Measurements from ENCODE around the gene ENTPD8. TPM values are rescaled to one million over a fixed set of nuclear protein-coding genes. Genes with fewer than 3 reads are reported as not detected.
A peak's percentile ranks its signal among the peaks of the same experiment; 100 is the strongest.

ENTPD8 gene
- total RNA-seq, 8 experiments from 2014 or later: 0.08 to 0.52 (median 0.21) TPM; not detected in 2

GRCh38 chr9:137480686-137481683 is 39.8 kb upstream of the ENTPD8 start:
- 67 to 100% (median 89%) methylated on average over 3 to 6 of the region's 38 CpGs; no CpG with 5 or more reads in 3 of the 10 experiments for WGBS, 10 experiments

GRCh38 chr9:137479892-137480685 is 38.9 kb upstream of the ENTPD8 start:
- no peak overlapping the region for H3K27ac ChIP-seq
- WGBS, 10 experiments: 20 to 100% (median 90%) methylated on average over 1 to 12 of the region's 32 CpGs; no CpG with 5 or more reads in 1 of the 10 experiments
- in situ Hi-C loops (cut with MboI; ENCODE audit: low pct_unique_long_range_greater_than_20kb in 2 of 9, low sequenced_read_pairs in 9 of 9, unreplicated experiment in 9 of 9): no loop called here
- no peak overlapping the region for H3K4me3 ChIP-seq
- peak in 1 of 8 experiments; percentile 4 for ATAC-seq (replicated peaks in 6 of 8)
- H3K4me1 ChIP-seq (replicated peaks in 1 of 2): peaks cover 0 to 3% of the 10 kb centered on the region in 2 donors

More at GRCh38 chr9:137480686-137481683, 39.8 kb upstream of the ENTPD8 start:
- peaks cover 0 to 3% of the 10 kb centered on the region in 2 donors for H3K4me1 ChIP-seq (replicated peaks in 1 of 2)
- H3K27ac ChIP-seq: no peak overlapping the region
- ATAC-seq (replicated peaks in 6 of 8): peak in 1 of 8 experiments; percentile 9
- no peak overlapping the region for H3K4me3 ChIP-seq
- in situ Hi-C loops (cut with MboI; ENCODE audit: low pct_unique_long_range_greater_than_20kb in 2 of 9, low sequenced_read_pairs in 9 of 9, unreplicated experiment in 9 of 9): no loop called here

- H3K27ac ChIP-seq: no peak overlapping the region
- WGBS, 10 experiments: 0 to 80% (median 67%) methylated on average over 1 to 17 of the region's 36 CpGs; no CpG with 5 or more reads in 3 of the 10 experiments
- in situ Hi-C loops (cut with MboI; ENCODE audit: low pct_unique_long_range_greater_than_20kb in 2 of 9, low sequenced_read_pairs in 9 of 9, unreplicated experiment in 9 of 9): no loop called here
- H3K4me1 ChIP-seq (replicated peaks in 1 of 2): peaks cover 0 to 3% of the 10 kb centered on the region in 2 donors
- peak in 5 of 8 experiments; percentile 35 to 49 (median 42) for ATAC-seq (replicated peaks in 6 of 8)
- H3K4me3 ChIP-seq: no peak overlapping the region
These were observed 38.1 kb upstream of the ENTPD8 start for GRCh38 chr9:137478962-137479861.

- peak in 2 of 8 experiments; percentile 9 to 20 for ATAC-seq (replicated peaks in 6 of 8)
- no peak overlapping the region for H3K27ac ChIP-seq
- in situ Hi-C loops (cut with MboI; ENCODE audit: low pct_unique_long_range_greater_than_20kb in 2 of 9, low sequenced_read_pairs in 9 of 9, unreplicated experiment in 9 of 9): no loop called here
- peaks cover 0 to 3% of the 10 kb centered on the region in 2 donors for H3K4me1 ChIP-seq (replicated peaks in 1 of 2)
- 80% methylated on average over 2 of the region's 11 CpGs; no CpG with 5 or more reads in 9 of the 10 experiments for WGBS, 10 experiments
- H3K4me3 ChIP-seq: no peak overlapping the region
These were observed 37.4 kb upstream of the ENTPD8 start for GRCh38 chr9:137478613-137478961.

- no peak overlapping the region for H3K4me3 ChIP-seq
- H3K4me1 ChIP-seq (replicated peaks in 1 of 2): peaks cover 0 to 3% of the 10 kb centered on the region in 2 donors
- 80 to 100% methylated on average over 1 of the region's 29 CpGs; no CpG with 5 or more reads in 8 of the 10 experiments for WGBS, 10 experiments
- peak in 3 of 8 experiments; percentile 15 to 22 (median 22) for ATAC-seq (replicated peaks in 6 of 8)
- H3K27ac ChIP-seq: no peak overlapping the region
- in situ Hi-C loops (cut with MboI; ENCODE audit: low pct_unique_long_range_greater_than_20kb in 2 of 9, low sequenced_read_pairs in 9 of 9, unreplicated experiment in 9 of 9): no loop called here
These were observed 36.8 kb upstream of the ENTPD8 start for GRCh38 chr9:137477778-137478612.

GRCh38 chr9:137476856-137477255 is 35.7 kb upstream of the ENTPD8 start:
- in situ Hi-C loops (cut with MboI; ENCODE audit: low pct_unique_long_range_greater_than_20kb in 2 of 9, low sequenced_read_pairs in 9 of 9, unreplicated experiment in 9 of 9): no loop called here
- no peak overlapping the region for H3K4me3 ChIP-seq
- no peak overlapping the region for H3K27ac ChIP-seq
- ATAC-seq (replicated peaks in 6 of 8): no peak
- 100% methylated on average over 5 of the region's 11 CpGs; no CpG with 5 or more reads in 9 of the 10 experiments for WGBS, 10 experiments
- H3K4me1 ChIP-seq (replicated peaks in 1 of 2): no peaks in the 10 kb centered on the region

- Histone ChIP-seq H3K4me1 (replicated peaks in 1 of 2) (no peaks in the 10 kb centered on the region), H3K27ac (no peak overlapping the region), H3K4me3 (no peak overlapping the region)
- 0 to 100% (median 49%) methylated on average over 1 to 3 of the region's 3 CpGs; no CpG with 5 or more reads in 1 of the 10 experiments for WGBS, 10 experiments
- no peak for ATAC-seq (replicated peaks in 6 of 8)
- in situ Hi-C loops (cut with MboI; ENCODE audit: low pct_unique_long_range_greater_than_20kb in 2 of 9, low sequenced_read_pairs in 9 of 9, unreplicated experiment in 9 of 9): no loop called here
These were observed 34.5 kb upstream of the ENTPD8 start for GRCh38 chr9:137475666-137476065.

- Histone ChIP-seq H3K27ac (no peak overlapping the region), H3K4me3 (no peak overlapping the region), H3K4me1 (replicated peaks in 1 of 2) (no peaks in the 10 kb centered on the region)
- 80 to 100% (median 87%) methylated on average over 1 to 15 of the region's 18 CpGs; no CpG with 5 or more reads in 4 of the 10 experiments for WGBS, 10 experiments
- in situ Hi-C loops (cut with MboI; ENCODE audit: low pct_unique_long_range_greater_than_20kb in 2 of 9, low sequenced_read_pairs in 9 of 9, unreplicated experiment in 9 of 9): no loop called here
- ATAC-seq (replicated peaks in 6 of 8): no peak
These were observed 33.1 kb upstream of the ENTPD8 start for GRCh38 chr9:137474271-137474670.

- Histone ChIP-seq H3K27ac (no peak overlapping the region), H3K4me1 (replicated peaks in 1 of 2) (no peaks in the 10 kb centered on the region), H3K4me3 (no peak overlapping the region)
- in situ Hi-C loops (cut with MboI; ENCODE audit: low pct_unique_long_range_greater_than_20kb in 2 of 9, low sequenced_read_pairs in 9 of 9, unreplicated experiment in 9 of 9): no loop called here
- WGBS, 10 experiments: 21 to 100% (median 82%) methylated on average over 1 to 7 of the region's 7 CpGs; no CpG with 5 or more reads in 1 of the 10 experiments
- ATAC-seq (replicated peaks in 6 of 8): no peak
These were observed 29.6 kb upstream of the ENTPD8 start for GRCh38 chr9:137470785-137471184.

- no peak overlapping the region for H3K27ac ChIP-seq
- ATAC-seq (replicated peaks in 6 of 8): no peak
- H3K4me3 ChIP-seq: no peak overlapping the region
- H3K4me1 ChIP-seq (replicated peaks in 1 of 2): no peaks in the 10 kb centered on the region
- 80 to 93% (median 91%) methylated on average over 1 to 4 of the region's 7 CpGs; no CpG with 5 or more reads in 6 of the 10 experiments for WGBS, 10 experiments
- in situ Hi-C loops (cut with MboI; ENCODE audit: low pct_unique_long_range_greater_than_20kb in 2 of 9, low sequenced_read_pairs in 9 of 9, unreplicated experiment in 9 of 9): no loop called here
These were observed 26.7 kb upstream of the ENTPD8 start for GRCh38 chr9:137467896-137468295.

- in situ Hi-C loops (cut with MboI; ENCODE audit: low pct_unique_long_range_greater_than_20kb in 2 of 9, low sequenced_read_pairs in 9 of 9, unreplicated experiment in 9 of 9): no loop called here
- Histone ChIP-seq H3K4me3 (no peak overlapping the region), H3K27ac (no peak overlapping the region), H3K4me1 (replicated peaks in 1 of 2) (no peaks in the 10 kb centered on the region)
- ATAC-seq (replicated peaks in 6 of 8): no peak
- no CpG with 5 or more reads among the region's 16 CpGs for WGBS, 10 experiments
These were observed 26.0 kb upstream of the ENTPD8 start for GRCh38 chr9:137467161-137467581.
